Spleen (tissue), 11 donors: ENCODE results near the gene TOR1A. TPM values are rescaled to one million over a fixed set of nuclear protein-coding genes. Genes with fewer than 3 reads are reported as not detected.
A peak's percentile ranks its signal among the peaks of the same experiment; 100 is the strongest.

ENCODE experiments used
- DNase-seq: peaks from one replicate; pipeline ENCODE4 v3.0.0-alpha.2; 2020
- H3K27ac ChIP-seq, 8 donors: fragments of 200-600 bp; sonication (generic) in 7 of 8; 1 replicate in 4 of 8; 2 replicates in 4 of 8; pipeline versions ENCODE4 v1.5.0 to v1.8.0; 2016 to 2021; ENCODE audit warnings: inconsistent platforms in 4 of 8, mild to moderate bottlenecking in 4 of 8, moderate library complexity in 1 of 8
- H3K27me3 ChIP-seq, 7 donors: fragments of 200-600 bp; sonication (generic) in 6 of 7; replicated peaks in 1 of 7; 1 replicate in 4 of 7; 2 replicates in 3 of 7; pipeline versions ENCODE4 v1.5.0 to v1.8.0; 2016 to 2021; ENCODE audit warnings: inconsistent platforms in 3 of 7, mild to moderate bottlenecking in 1 of 7
- H3K36me3 ChIP-seq, 6 donors: fragments of 200-600 bp; sonication (generic) in 5 of 6; 1 replicate in 4 of 6; 2 replicates in 2 of 6; pipeline versions ENCODE4 v1.5.0 to v1.8.0; 2016 to 2021; ENCODE audit warnings: inconsistent platforms in 2 of 6
- H3K4me1 ChIP-seq, 6 donors: fragments of 200-600 bp; sonication (generic) in 5 of 6; 1 replicate in 3 of 6; 2 replicates in 3 of 6; pipeline versions ENCODE4 v1.5.0 to v1.8.0; 2016 to 2021; ENCODE audit warnings: inconsistent platforms in 3 of 6
- H3K4me3 ChIP-seq, 8 donors: fragments of 200-600 bp; sonication (generic) in 7 of 8; 1 replicate in 4 of 8; 2 replicates in 4 of 8; pipeline versions ENCODE4 v1.5.0 to v1.8.0; 2016 to 2021; ENCODE audit warnings: inconsistent platforms in 4 of 8, mild to moderate bottlenecking in 4 of 8, moderate library complexity in 2 of 8
- H3K9me3 ChIP-seq, 8 donors: fragments of 200-600 bp; sonication (generic) in 7 of 8; 1 replicate in 4 of 8; 2 replicates in 4 of 8; pipeline versions ENCODE4 v1.5.0 to v1.8.0; 2016 to 2021; ENCODE audit warnings: inconsistent platforms in 4 of 8
- POLR2A ChIP-seq, 3 donors: fragments of 450-650 bp; IDR thresholded peaks; one replicate each; pipeline ENCODE4 v1.5.1; 2017; ENCODE audit warnings: antibody characterized with exemption in 3 of 3, mild to moderate bottlenecking in 1 of 3
- POLR2AphosphoS5 ChIP-seq, 3 donors: sonication (generic); formaldehyde crosslinking; IDR thresholded peaks; one replicate each; pipeline ENCODE4 v1.5.1; 2017; ENCODE audit warnings: antibody characterized with exemption in 3 of 3
- WGBS, 5 donors: extraction: QIAGEN DNeasy Blood & Tissue Kit in 3 of 5; methylation state at CpG; one replicate each; pipeline versions ENCODE4 v1.1.5 to v1.1.7; 2013 to 2018; 5-methylcytosine and 5-hydroxymethylcytosine counted together
- intact Hi-C: fragments of 100-400 bp; cut with DNase I; formaldehyde crosslinking; loops from one replicate; pipeline ENCODE4 v1.15.0; 2023; ENCODE audit warnings: low total_unique reads
- polyA plus RNA-seq, 3 donors: library from polyadenylated mRNA; stranded (reverse); fragments of 200-250 nt; gene quantifications; one replicate each; pipeline ENCODE4 v1.2.1, GENCODE V29; 2013
- total RNA-seq, 7 donors: library from RNA; depleted of rRNA in 3 of 7; stranded (reverse); fragments of >200 nt in 3 of 7; fragmentation: NEBNext Ultra II Directional in 4 of 7; extraction: Animal tissue kit (Norgen Biotek cat#: 25700) in 4 of 7; gene quantifications; one replicate each; pipeline versions ENCODE4 v1.1.0 to v1.2.1, GENCODE V29; 2016 to 2021
- TF ChIP-seq, protein P1 (sequence below), 11 experiments: fragments of 200-600 bp in 7 of 11; fragments of 450-650 bp in 4 of 11; sonication (generic) in 4 of 11; IDR thresholded peaks in 8 of 11; conservative IDR thresholded peaks in 3 of 11; 1 replicate in 7 of 11; 2 replicates in 4 of 11; pipeline versions ENCODE4 v1.4.0 to v1.8.0; 2016 to 2021; ENCODE audit warnings: antibody characterized with exemption in 11 of 11, inconsistent platforms in 4 of 11, mild to moderate bottlenecking in 1 of 11
- donor health status: healthy with polysubstance abuse.
- donor health status: DM: no; HTN: no; CAD: no; lungs with moderate emphysema.
- donor health status: DM: no; HTN: no; CAD: no.
- donor health status: Bipolar disorder and iron deficiency.
- donor health status: healthy.
- donor health status: DM: no; HTN: no; CAD: no.
- donor health status: DM: yes; HTN: yes; CAD: no.

The TOR1A gene
- total and polyA plus RNA-seq, 10 donors = 13.3 to 49.5 (median 31.4) TPM

DNA sequence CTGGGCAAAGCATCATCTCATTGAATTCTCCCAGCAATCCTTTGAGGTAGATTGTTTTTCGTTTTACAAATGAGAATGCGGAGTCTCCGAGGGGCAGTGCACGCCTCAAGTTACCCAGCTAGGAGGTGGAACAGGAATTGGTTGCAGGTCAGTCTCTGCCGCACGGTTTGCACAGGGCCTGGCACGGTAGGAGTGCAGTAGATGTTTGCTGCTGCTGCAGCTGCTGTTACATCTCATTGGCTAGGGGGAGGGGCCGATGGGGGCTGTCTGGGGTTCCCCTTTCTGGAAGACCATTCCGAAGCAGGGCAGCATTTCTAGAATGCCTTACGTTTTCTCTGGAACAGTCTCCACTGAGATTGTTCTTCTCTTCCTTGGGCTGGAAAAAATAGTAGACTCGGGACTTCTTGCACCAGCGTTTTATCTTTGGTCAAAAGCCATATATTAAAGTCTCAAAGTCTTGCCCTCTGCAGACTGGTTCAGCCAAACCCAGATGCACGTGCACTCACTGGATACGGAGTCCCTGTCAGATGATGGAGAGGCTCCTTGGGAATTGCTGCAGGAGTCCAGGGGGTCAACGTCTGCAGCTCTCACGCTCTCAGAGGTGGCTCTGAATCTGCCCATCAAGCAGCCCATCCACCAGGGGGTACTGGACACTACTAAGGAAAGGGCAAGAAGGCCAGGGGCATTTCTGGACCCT is 12.5 kb upstream of the TOR1A start:
- intact Hi-C loops = no loop called here
- H3K27ac ChIP-seq = peak overlapping the region; percentile 89 to 95 (median 92)
- peak overlapping the region; percentile 58 to 97 (median 94) for H3K4me3 ChIP-seq
- H3K4me1 ChIP-seq = peaks cover 29 to 79% (median 59%) of the 10 kb centered on the region in 6 donors
- peak; percentile 84 for DNase-seq
- H3K36me3 ChIP-seq = peaks cover 0 to 35% (median 16%) of the 10 kb centered on the region in 6 donors
- H3K9me3 ChIP-seq = no peaks in the 10 kb centered on the region
- WGBS, 5 donors = 24 to 31% (median 26%) methylated on average over 16 of the region's 16 CpGs
- TF ChIP-seq POLR2AphosphoS5 (IDR thresholded peaks at IDR 0.05) = peak in 1 of 3 donors; percentile 62
- TF ChIP-seq, protein P1, sequence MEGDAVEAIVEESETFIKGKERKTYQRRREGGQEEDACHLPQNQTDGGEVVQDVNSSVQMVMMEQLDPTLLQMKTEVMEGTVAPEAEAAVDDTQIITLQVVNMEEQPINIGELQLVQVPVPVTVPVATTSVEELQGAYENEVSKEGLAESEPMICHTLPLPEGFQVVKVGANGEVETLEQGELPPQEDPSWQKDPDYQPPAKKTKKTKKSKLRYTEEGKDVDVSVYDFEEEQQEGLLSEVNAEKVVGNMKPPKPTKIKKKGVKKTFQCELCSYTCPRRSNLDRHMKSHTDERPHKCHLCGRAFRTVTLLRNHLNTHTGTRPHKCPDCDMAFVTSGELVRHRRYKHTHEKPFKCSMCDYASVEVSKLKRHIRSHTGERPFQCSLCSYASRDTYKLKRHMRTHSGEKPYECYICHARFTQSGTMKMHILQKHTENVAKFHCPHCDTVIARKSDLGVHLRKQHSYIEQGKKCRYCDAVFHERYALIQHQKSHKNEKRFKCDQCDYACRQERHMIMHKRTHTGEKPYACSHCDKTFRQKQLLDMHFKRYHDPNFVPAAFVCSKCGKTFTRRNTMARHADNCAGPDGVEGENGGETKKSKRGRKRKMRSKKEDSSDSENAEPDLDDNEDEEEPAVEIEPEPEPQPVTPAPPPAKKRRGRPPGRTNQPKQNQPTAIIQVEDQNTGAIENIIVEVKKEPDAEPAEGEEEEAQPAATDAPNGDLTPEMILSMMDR (IDR thresholded peaks at IDR 0.05 in 8 of 11, conservative IDR thresholded peaks at IDR 0.05 in 3 of 11) = no peak
- TF ChIP-seq POLR2A (IDR thresholded peaks at IDR 0.05) = no peak
- no peaks in the 10 kb centered on the region for H3K27me3 ChIP-seq

DNA sequence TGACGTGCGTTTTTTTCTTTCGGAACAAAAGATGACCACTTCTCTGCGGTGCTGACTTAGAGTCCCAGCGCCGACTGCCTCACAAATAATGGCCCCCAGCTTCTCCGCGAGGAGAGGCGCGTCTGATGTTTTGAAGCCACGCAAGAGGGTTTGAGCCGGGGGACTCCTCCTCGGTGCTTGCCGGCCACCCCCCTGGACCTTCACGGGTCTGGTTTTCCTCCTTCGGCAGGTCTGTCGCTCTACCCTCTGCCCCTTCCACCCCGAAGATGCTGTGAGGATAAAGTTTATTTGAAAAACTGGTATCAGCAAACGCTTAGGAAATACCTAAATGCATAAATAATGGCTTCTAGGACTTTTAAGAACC is 11.9 kb upstream of the TOR1A start:
- Histone ChIP-seq H3K36me3 (peaks cover 0 to 40% (median 22%) of the 10 kb centered on the region in 6 donors), H3K4me3 (peak overlapping the region; percentile 58 to 97 (median 94)), H3K9me3 (no peaks in the 10 kb centered on the region), H3K27me3 (no peaks in the 10 kb centered on the region), H3K4me1 (peaks cover 29 to 76% (median 59%) of the 10 kb centered on the region in 6 donors), H3K27ac (peak overlapping the region; percentile 89 to 95 (median 92))
- DNase-seq = no peak
- intact Hi-C loops = no loop called here
- TF ChIP-seq POLR2AphosphoS5 (IDR thresholded peaks at IDR 0.05) = no peak
- TF ChIP-seq, protein P1 (IDR thresholded peaks at IDR 0.05 in 8 of 11, conservative IDR thresholded peaks at IDR 0.05 in 3 of 11) = no peak
- TF ChIP-seq POLR2A (IDR thresholded peaks at IDR 0.05) = no peak
- WGBS, 5 donors = 0 to 1% (median 1%) methylated on average over 14 to 19 of the region's 19 CpGs

DNA sequence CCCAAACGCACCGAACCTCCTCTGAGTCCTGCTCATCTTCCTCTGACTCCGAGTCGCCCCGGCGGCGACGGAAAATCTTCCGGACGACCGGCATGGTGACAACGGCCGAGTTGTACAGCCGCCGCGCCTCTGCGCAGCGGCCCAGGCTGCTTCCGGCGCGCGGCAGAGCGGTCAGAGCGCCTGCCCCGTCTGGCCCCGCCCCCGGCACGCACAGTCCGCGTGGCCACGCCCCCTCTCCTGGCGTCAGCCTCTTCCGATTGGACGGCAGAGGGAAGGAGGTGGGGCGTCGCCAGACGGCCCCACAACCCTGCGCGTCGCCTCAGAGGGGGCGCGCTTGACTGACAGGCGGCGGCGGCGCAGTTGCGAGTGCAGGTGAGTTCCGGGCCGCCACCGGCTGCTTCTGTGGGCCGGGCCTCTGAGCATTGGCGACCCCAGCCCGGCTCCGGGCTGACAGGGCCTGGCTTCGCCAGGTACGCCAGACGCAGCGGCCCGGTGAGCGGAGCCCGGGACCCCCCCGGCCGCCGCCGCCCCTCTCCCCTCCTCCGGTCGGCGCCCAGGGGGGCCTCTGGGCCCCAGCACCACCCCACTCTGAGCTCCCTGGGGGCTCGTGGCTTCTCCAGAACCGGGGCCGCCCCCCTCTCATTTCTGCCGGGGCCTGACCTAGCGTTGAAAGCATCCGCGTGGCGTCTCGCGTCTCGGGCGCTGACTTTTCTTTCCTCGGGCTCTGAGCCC is 11.4 kb upstream of the TOR1A start, which contains the start of the genes C9orf78 and USP20:
C9orf78 (minus strand) TSS at position 148 of the 732 bp plus-strand sequence; CDS start at position 94, 54 bp downstream.
USP20 (plus strand) TSS at position 331 of the 732 bp plus-strand sequence. CDS start 17,098 bp downstream, outside the sequence.
- peak; percentile 98 for DNase-seq
- intact Hi-C loops = no loop called here
- 0 to 1% (median 0%) methylated on average over 15 to 81 of the region's 81 CpGs for WGBS, 5 donors
- no peaks in the 10 kb centered on the region for H3K27me3 ChIP-seq
- peak within 1 kb of the TSS; percentile 58 to 97 (median 94) for H3K4me3 ChIP-seq
- peaks cover 0 to 46% (median 27%) of the 10 kb centered on the region in 6 donors for H3K36me3 ChIP-seq
- peaks cover 29 to 72% (median 59%) of the 10 kb centered on the region in 6 donors for H3K4me1 ChIP-seq
- no peaks in the 10 kb centered on the region for H3K9me3 ChIP-seq
- TF ChIP-seq, protein P1 (IDR thresholded peaks at IDR 0.05 in 8 of 11, conservative IDR thresholded peaks at IDR 0.05 in 3 of 11) = peak in 5 of 11 experiments; percentile 19 to 43 (median 31)
- TF ChIP-seq POLR2A (IDR thresholded peaks at IDR 0.05) (peak; percentile 52 to 91 (median 81)), POLR2AphosphoS5 (IDR thresholded peaks at IDR 0.05) (peak; percentile 99)
- peak within 1 kb of the TSS; percentile 89 to 95 (median 92) for H3K27ac ChIP-seq
